Aorta (tissue), 5 donors: ENCODE results near the gene RUNDC3A. TPM values are rescaled to one million over a fixed set of nuclear protein-coding genes. Genes with fewer than 3 reads are reported as not detected.

ENCODE experiments used
- ATAC-seq: fragments of 200-7000 bp; cut with Tn5 transposase; one replicate; pipeline ENCODE4 v1.9.1; 2022; ENCODE audit warnings: moderate library complexity; ENCODE audit not compliant: low FRiP score
- DNase-seq, 2 donors: peaks; one replicate each; pipeline ENCODE4 v3.0.0-alpha.2; 2020
- H3K27ac ChIP-seq, 2 donors: one replicate each; pipeline ENCODE4 v1.5.1; 2013; ENCODE audit warnings: low read length in 2 of 2, mild to moderate bottlenecking in 2 of 2, moderate library complexity in 2 of 2, control low read depth in 1 of 2, inconsistent platforms in 1 of 2, low read depth in 1 of 2
- H3K27me3 ChIP-seq, 2 donors: one replicate each; pipeline ENCODE4 v1.6.1; 2013; ENCODE audit warnings: control low read depth in 1 of 2, low read length in 1 of 2, mild to moderate bottlenecking in 1 of 2, moderate library complexity in 1 of 2; ENCODE audit not compliant: insufficient read depth in 2 of 2, control insufficient read depth in 1 of 2
- H3K36me3 ChIP-seq, 2 donors: one replicate each; pipeline ENCODE4 v1.6.1; 2013; ENCODE audit warnings: control low read depth in 1 of 2, low read length in 1 of 2, mild to moderate bottlenecking in 1 of 2; ENCODE audit not compliant: insufficient read depth in 2 of 2, control insufficient read depth in 1 of 2
- H3K4me1 ChIP-seq, 2 donors: one replicate each; pipeline ENCODE4 v1.6.1; 2013; ENCODE audit warnings: low read length in 2 of 2, control low read depth in 1 of 2, mild to moderate bottlenecking in 1 of 2, moderate library complexity in 1 of 2; ENCODE audit not compliant: insufficient read depth in 2 of 2, control insufficient read depth in 1 of 2
- H3K4me3 ChIP-seq, 2 donors: one replicate each; pipeline ENCODE4 v1.5.1; 2013; ENCODE audit warnings: low read length in 2 of 2, control low read depth in 1 of 2, mild to moderate bottlenecking in 1 of 2
- H3K9me3 ChIP-seq: one replicate; pipeline ENCODE4 v1.6.1; 2013; ENCODE audit warnings: mild to moderate bottlenecking, low read length; ENCODE audit not compliant: control insufficient read depth
- WGBS, 2 donors: extraction: QIAGEN DNeasy Blood & Tissue Kit; methylation state at CpG; one replicate each; pipeline ENCODE4 v1.1.7; 2013; 5-methylcytosine and 5-hydroxymethylcytosine counted together
- intact Hi-C, 2 donors: fragments of 100-400 bp; cut with DNase I; formaldehyde crosslinking; loops; one replicate each; pipeline versions ENCODE4 v1.14.2 to v1.15.0; 2022
- polyA plus RNA-seq, 2 donors: library from polyadenylated mRNA; stranded (reverse); fragments of 200-250 nt; gene quantifications; one replicate each; pipeline ENCODE4 v1.2.3, GENCODE V29; 2013
- total RNA-seq, 2 donors: library from RNA; stranded (reverse); fragmentation: NEBNext Ultra II Directional; extraction: Animal tissue kit (Norgen Biotek cat#: 25700); gene quantifications; one replicate each; pipeline ENCODE4 v1.2.1, GENCODE V29; 2021
- donor health status: healthy with polysubstance abuse.
- donor health status: Bipolar disorder and iron deficiency.
- donor health status: DM: no; HTN: no; CAD: no.
- donor health status: DM: no; HTN: no; CAD: no.
- donor health status: DM: yes; HTN: yes; CAD: no.

RUNDC3A gene
- total and polyA plus RNA-seq, 4 donors = 0.26 to 0.75 (median 0.50) TPM; not detected in 1

- DNase-seq (no peak), ATAC-seq (no peak)
- Histone ChIP-seq H3K27ac (no peak overlapping the region), H3K27me3 (no peaks in the 10 kb centered on the region), H3K4me1 (no peaks in the 10 kb centered on the region), H3K4me3 (no peak overlapping the region), H3K9me3 (no peaks in the 10 kb centered on the region), H3K36me3 (no peaks in the 10 kb centered on the region)
- 75 to 79% methylated on average over 12 of the region's 12 CpGs for WGBS, 2 donors
- intact Hi-C loops = no loop called here
These were observed 27.9 kb upstream of the RUNDC3A start for GRCh38 chr17:44280392-44280937.

- Histone ChIP-seq H3K9me3 (no peaks in the 10 kb centered on the region), H3K4me1 (no peaks in the 10 kb centered on the region), H3K27me3 (no peaks in the 10 kb centered on the region), H3K4me3 (no peak overlapping the region), H3K27ac (no peak overlapping the region), H3K36me3 (no peaks in the 10 kb centered on the region)
- no peak for DNase-seq
- intact Hi-C loops = no loop called here
- 97 to 99% methylated on average over 2 of the region's 2 CpGs for WGBS, 2 donors
- ATAC-seq = no peak
These were observed 26.8 kb upstream of the RUNDC3A start for GRCh38 chr17:44281570-44281969.

GRCh38 chr17:44282264-44282663, 26.1 kb upstream of the RUNDC3A start:
- intact Hi-C loops = no loop called here
- DNase-seq = no peak

GRCh38 chr17:44283344-44284023, 24.9 kb upstream of the RUNDC3A start:
- no peak overlapping the region for H3K4me3 ChIP-seq
- 80 to 85% methylated on average over 8 of the region's 8 CpGs for WGBS, 2 donors
- ATAC-seq = no peak

More at GRCh38 chr17:44282264-44282663, 26.1 kb upstream of the RUNDC3A start:
- H3K4me3 ChIP-seq = no peak overlapping the region
- no peak for ATAC-seq
- no peak overlapping the region for H3K27ac ChIP-seq
- H3K27me3 ChIP-seq = no peaks in the 10 kb centered on the region
- no peaks in the 10 kb centered on the region for H3K4me1 ChIP-seq
- no peaks in the 10 kb centered on the region for H3K36me3 ChIP-seq
- 63 to 66% methylated on average over 3 of the region's 3 CpGs for WGBS, 2 donors
- no peaks in the 10 kb centered on the region for H3K9me3 ChIP-seq

GRCh38 chr17:44284024-44284400, 24.4 kb upstream of the RUNDC3A start:
- Histone ChIP-seq H3K9me3 (no peaks in the 10 kb centered on the region), H3K27me3 (no peaks in the 10 kb centered on the region), H3K4me3 (no peak overlapping the region), H3K27ac (no peak overlapping the region), H3K4me1 (no peaks in the 10 kb centered on the region), H3K36me3 (no peaks in the 10 kb centered on the region)
- WGBS, 2 donors = 95 to 96% methylated on average over 4 of the region's 4 CpGs
- intact Hi-C loops = no loop called here
- no peak for DNase-seq
- no peak for ATAC-seq

More at GRCh38 chr17:44283344-44284023, 24.9 kb upstream of the RUNDC3A start:
- no peaks in the 10 kb centered on the region for H3K9me3 ChIP-seq
- H3K4me1 ChIP-seq = no peaks in the 10 kb centered on the region
- DNase-seq = no peak
- H3K27me3 ChIP-seq = no peaks in the 10 kb centered on the region
- no peaks in the 10 kb centered on the region for H3K36me3 ChIP-seq
- no peak overlapping the region for H3K27ac ChIP-seq
- intact Hi-C loops = no loop called here

- H3K4me3 ChIP-seq = no peak overlapping the region
- no peak for ATAC-seq
These were observed 20.8 kb upstream of the RUNDC3A start for GRCh38 chr17:44287651-44288050.

GRCh38 chr17:44293509-44294226, 14.7 kb upstream of the RUNDC3A start:
- no peaks in the 10 kb centered on the region for H3K36me3 ChIP-seq
- DNase-seq = no peak
- no peak for ATAC-seq
- H3K4me3 ChIP-seq = no peak overlapping the region
- H3K9me3 ChIP-seq = no peaks in the 10 kb centered on the region
- H3K27ac ChIP-seq = no peak overlapping the region
- no peaks in the 10 kb centered on the region for H3K27me3 ChIP-seq
- H3K4me1 ChIP-seq = no peaks in the 10 kb centered on the region
- 86 to 87% methylated on average over 9 of the region's 9 CpGs for WGBS, 2 donors
- intact Hi-C loops = no loop called here

More at GRCh38 chr17:44287651-44288050, 20.8 kb upstream of the RUNDC3A start:
- intact Hi-C loops = no loop called here
- no peak for DNase-seq
- 70 to 73% methylated on average over 8 of the region's 8 CpGs for WGBS, 2 donors
- H3K27me3 ChIP-seq = no peaks in the 10 kb centered on the region
- H3K36me3 ChIP-seq = no peaks in the 10 kb centered on the region
- H3K4me1 ChIP-seq = no peaks in the 10 kb centered on the region
- H3K27ac ChIP-seq = no peak overlapping the region
- no peaks in the 10 kb centered on the region for H3K9me3 ChIP-seq

GRCh38 chr17:44297975-44298374, 10.4 kb upstream of the RUNDC3A start:
- intact Hi-C loops = no loop called here
- H3K27ac ChIP-seq = no peak overlapping the region
- 75 to 76% methylated on average over 3 of the region's 3 CpGs for WGBS, 2 donors
- no peaks in the 10 kb centered on the region for H3K36me3 ChIP-seq
- H3K9me3 ChIP-seq = no peaks in the 10 kb centered on the region
- ATAC-seq = no peak
- H3K4me1 ChIP-seq = no peaks in the 10 kb centered on the region
- no peak for DNase-seq
- H3K27me3 ChIP-seq = no peaks in the 10 kb centered on the region
- no peak overlapping the region for H3K4me3 ChIP-seq

GRCh38 chr17:44304651-44305050, 3.8 kb upstream of the RUNDC3A start:
- no peak for ATAC-seq
- intact Hi-C loops = no loop called here
- Histone ChIP-seq H3K36me3 (no peaks in the 10 kb centered on the region), H3K9me3 (no peaks in the 10 kb centered on the region), H3K4me3 (no peak overlapping the region), H3K4me1 (no peaks in the 10 kb centered on the region), H3K27ac (no peak overlapping the region), H3K27me3 (no peaks in the 10 kb centered on the region)
- no peak for DNase-seq
